AG08396 (cell line): ENCODE data around the gene NLRC3.
"Not testable (repeated sequence)": the region's sequence is repeated elsewhere in the genome, so short reads cannot be mapped to it uniquely, and the experiment has no call there.

Source experiments
- DNase-seq: peaks from one replicate; pipeline ENCODE4 v3.0.0; 2012; ENCODE audit warnings: low spot score, mixed read lengths

Gene NLRC3

DNA sequence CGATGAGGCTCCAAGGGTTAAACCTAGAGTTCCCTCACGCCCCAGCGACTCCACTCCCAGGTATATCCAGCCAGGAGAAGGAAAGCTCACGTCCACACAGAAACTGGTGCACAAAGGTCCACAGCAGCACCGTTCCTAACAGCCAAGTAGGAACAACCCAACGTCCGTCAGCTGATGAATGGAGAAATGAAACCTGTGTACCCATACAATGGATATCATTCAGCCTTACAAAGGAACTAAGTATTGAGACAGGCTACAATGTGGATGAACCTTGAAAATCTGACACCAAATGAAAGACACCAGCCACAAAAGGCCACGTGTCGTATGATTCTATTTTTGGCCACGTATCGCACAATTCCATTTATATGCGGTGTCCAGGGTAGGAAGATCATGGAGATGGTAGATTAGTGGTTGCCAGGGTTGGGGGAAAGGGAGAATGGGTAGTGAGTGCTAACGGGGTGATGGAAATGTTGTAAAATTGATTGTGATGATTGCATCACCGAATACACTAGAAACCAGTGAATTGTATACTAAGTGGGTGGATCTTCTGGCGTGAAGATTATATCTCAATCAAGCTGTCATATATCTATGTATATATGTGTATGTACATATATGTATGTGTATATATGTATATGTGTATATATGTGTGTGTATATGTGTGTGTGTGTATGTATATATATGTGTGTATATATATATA is 30.1 kb downstream of the NLRC3 start:
- no peak for DNase-seq

DNA sequence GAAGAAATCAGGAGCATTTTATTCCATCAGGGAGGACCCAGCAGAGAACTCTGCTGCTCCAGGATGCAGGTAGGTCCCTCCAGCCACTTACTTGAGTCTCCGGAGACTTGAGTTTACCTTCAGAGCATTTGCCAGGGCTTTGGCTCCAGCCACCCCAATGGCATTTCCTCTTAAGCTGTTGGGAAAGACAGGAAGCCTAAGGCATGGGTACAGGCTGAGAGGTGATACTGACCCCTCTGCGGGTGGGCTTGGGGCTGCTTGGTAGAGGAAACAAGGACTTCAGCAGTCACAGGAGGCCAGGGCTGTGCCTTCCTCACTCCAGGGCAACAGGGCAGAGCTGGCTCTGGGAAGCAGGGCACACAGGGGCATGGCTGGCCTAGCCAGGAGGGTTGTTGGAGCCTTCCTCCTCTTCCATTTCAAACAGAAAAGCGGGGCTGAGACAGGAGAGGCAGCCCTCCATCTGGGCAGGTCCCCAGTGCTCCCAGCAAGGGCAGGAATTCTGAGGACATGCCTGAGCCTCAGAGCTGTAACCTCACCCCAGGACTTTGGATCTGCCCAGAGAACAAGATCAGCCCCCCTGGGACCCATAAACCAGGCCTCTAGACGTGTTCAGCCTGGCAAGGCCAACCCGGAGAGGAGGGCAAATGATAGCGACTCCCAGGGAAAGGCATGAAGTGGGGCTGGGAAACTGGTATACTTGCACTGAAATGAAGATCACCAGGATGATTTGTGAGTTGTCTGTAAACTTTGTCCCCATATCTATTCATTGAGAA is 34.4 kb downstream of the NLRC3 start:
- DNase-seq: no peak

DNA sequence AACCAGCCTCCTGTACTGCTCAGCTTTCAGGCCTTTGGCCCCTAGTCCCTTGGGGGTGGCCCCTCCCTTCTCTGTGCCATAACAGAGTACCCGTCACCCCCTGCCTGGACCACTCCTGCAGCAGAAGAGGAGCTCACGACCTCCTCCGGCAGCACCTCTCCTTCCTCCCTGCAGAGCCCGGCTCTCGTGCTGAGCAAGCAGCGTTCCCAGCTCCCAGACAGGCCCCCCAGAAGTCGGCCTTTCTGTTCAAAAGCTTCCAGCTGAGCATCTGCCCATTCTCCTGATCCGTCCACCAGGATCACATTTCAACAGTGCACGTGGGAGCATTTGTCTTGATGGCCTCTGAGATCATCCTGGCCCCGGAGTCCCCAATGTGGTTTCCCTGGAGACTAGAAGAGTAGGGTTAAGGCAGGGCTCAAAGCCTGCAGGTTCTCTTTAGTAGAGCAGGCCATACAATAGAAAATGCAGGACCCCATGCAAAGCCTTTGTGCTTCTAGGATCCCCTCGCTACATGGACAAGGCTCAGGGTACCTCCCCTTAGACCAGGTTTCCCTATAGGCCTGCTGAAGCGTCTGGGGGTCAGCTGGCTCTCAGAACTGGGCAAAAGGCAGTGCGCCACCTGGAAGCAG is 35.6 kb downstream of the NLRC3 start:
- DNase-seq: no peak

DNA sequence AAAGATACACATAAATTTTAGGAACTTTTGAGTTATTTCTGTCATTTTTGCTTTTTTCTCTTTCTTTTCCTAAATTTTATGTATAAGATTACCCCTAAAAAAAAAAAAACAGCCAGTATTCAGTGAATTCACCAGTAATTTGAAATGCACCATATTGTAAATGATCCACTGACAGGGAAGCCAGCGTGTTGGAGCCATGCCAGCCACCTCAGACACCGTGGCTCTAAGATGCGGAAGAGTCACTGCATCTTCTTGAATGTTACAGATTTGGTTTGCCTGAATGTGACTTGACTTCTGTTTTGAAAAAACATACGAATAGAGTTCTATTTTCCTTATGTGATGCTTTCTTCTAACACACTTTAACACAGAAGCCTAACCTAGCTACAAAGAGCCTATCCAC is 39.0 kb downstream of the NLRC3 start:
- DNase-seq: no peak

DNA sequence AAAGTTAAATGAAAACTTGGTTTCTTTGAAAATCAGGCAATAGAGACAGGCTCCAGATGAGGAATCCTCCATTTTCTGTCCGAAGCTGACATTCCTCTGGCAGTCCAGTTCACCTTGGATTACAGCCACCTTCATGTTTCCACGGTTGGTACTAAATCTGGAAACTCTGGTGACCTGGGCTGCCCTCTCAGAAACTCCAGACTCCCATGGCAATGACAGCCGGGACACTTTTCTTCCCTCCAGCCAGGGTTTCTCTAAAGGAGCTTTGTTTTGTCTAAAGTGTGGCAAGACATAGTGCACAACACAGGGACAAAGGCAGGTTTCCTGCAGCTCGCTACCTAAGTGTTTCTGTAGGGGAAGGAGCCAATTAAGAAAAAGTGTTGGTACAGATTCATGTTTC is 40.4 kb downstream of the NLRC3 start:
- peak; percentile 43 for DNase-seq

DNA sequence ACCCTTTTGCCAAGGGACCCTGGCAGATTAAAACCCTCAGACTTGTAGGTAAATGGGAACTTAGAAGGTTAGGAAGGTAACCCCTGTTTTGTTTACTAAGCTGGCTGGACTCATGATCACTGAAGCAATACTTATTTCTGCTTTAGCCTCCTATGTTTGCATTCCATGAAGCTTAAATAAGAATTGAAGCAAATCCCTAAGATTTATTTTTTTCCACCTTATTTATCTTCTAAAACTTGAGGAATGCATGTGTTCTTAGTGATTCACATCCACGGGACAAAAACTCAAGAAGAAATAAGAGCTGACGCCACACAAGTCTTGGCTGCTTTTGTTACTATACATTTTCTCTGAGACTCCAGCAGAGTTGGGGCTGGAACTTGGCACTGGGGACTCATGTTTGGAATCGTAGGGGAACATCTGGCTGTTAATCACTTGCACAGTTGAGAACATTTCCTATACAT is 40.9 kb downstream of the NLRC3 start:
- DNase-seq: peak; percentile 61

DNA sequence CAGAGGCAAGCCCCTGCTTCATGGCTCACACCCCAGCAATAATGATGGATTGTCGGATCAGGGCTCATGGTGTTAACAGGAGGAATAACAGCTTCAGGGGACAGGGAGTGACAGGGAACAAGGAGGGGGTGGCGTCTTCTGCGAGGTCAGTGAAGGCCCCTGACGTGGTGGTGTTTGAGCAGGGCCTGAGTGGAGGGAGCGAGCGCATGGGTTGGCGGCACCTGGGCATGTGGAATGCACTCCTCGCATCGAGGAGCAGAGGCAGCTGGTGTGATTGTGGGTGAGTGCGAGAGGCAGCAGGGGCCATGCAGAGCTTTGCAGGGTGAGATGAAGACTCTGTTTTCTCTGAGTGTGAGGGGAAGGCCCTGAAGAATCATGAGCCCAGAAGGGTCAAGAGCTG is 43.1 kb downstream of the NLRC3 start:
- no peak for DNase-seq

DNA sequence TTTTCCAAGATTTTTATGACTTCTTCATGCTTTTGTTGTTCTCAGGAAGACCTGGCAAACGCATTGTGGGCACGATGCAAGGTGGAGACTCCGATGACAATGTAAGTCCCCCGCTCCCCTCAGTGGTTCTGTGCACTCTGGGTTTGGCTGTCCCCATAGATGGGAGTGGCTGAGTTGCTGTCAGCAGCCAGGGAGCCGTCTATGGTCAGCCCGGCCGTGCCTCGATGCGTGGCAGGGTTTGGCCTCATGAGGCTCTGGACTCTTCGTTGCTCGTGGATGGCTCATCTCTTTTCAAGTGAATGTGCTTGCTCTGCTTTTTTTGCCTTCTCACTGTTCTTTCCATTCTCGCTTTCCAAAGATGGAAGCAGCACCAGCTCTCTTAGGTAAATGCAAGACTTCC is 44.5 kb downstream of the NLRC3 start:
- DNase-seq: no peak

DNA sequence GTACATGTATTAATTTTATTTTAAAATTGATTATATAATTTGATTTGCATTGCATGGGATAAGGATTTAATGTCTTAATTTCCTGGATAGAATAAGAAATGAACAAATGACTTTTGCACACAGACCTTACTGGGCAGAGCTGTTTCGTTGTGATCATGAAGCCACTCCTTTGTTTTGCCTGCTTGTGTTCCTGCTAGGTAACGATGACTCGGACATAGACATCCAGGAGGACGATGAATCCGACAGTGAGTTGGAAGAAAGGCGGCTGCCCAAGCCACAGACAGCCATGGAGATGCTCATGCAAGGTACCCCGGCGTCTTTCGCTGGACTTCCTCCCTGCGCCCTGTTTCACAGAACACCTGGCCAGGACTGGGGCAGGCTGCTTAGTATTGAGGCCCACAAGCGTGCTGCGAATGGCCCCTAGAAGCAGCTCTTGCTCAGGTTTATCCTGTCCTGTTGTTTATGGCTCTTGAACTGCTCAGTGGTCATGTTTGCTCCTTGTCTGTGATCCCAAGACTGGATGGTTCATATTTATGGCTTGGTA is 46.8 kb downstream of the NLRC3 start:
- DNase-seq: no peak

DNA sequence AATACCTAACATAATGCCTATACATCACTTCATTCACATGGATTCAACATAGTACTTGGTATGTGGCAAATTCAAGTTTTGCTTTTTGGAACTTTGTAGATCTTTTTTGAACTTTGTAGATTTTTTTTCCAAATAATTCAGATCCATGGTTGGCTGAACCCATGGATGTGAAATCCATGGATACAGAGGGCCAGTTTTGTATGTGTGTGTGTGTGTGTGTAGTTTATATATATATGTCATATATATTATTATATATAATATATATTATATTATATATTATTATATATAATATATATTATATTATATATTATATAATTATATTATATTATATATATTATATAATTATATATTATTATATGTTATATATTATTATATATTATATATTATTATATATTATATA is 48.0 kb downstream of the NLRC3 start:
- no peak for DNase-seq

DNA sequence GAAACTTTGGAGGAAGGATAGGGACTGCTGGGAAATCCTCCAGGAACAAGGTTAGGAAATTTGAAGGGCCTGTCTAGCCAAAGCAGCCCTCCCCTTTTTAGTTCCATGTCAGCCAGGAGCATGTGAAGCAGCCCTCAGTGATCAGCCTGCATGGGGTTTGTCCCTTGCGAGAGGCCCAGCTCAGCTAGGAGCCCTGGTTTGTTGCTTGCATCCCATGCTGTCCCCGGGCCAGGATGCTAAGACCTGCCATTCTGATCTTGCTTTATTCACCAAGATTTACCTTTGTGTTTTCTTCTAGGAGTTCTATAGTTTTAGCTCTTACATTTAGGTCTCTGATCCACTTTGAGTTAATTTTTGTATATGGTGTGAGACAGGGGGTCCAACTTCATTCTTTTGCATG is 48.8 kb downstream of the NLRC3 start:
- DNase-seq: no peak

DNA sequence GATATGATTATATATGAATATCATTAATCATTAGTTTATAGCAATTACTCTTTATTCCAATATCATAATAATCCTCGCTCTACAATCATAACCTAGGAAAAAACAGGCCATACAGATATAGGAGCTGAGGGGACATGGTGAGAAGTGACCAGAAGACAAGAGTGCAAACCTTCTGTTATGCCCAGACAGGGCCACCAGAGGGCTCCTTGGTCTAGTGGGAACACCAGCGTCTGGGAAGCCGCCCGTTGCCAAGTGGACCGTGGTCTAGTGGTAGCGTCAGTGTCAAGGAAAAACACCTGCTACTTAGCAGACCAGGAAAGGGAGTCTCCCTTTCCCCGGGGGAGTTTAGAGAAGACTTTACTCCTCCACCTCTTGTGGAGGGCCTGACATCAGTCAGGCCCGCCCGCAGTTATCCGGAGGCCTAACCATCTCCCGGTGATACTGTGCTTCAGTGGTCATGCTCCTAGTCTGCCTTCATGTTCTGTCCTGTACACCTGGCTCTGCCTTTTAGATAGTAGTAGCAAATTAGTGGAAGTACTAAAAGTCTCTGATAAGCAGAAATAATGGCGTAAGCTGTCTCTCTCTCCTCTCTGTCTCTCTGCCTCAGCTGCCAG is 49.9 kb downstream of the NLRC3 start:
- not testable (repeated sequence) for DNase-seq

DNA sequence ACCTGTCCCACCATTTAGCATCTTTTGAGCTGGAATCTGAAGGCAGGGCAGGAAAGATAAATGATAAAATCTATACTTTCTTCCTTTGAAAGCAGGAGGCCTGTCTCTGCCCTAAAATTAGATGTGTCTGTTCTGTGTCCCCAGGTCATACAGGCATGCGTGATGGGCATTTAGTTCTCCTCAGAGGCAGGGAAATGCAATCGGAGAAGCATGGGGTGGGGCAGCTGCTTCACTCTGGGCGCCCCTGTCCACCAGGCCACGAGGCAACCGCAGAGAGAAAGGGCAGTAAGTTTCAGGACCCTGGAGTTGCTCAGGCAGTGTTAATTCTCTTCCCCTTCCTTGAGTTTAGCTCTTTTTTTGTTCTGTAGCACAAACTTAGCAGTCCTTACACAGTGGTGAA is 51.3 kb downstream of the NLRC3 start:
- DNase-seq: no peak

DNA sequence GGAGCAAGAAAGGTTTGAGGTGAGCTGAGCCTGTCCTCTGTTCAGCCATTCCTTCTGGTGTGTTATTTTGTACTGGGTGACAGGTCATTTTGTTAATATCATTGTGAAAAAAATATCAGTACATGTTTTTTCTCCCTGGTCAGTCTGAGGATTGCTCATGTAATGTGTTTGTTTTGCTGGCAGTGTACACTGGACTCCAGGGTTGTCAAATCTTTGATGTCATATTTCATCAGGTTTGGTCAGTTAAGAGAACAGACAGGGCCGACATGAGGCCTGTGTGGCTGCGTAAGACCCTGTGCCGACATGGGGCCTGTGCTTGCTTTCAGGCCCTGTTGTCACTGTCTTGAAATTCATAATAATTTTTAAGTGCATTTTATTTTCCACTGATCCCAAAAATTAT is 53.9 kb downstream of the NLRC3 start:
- no peak for DNase-seq

DNA sequence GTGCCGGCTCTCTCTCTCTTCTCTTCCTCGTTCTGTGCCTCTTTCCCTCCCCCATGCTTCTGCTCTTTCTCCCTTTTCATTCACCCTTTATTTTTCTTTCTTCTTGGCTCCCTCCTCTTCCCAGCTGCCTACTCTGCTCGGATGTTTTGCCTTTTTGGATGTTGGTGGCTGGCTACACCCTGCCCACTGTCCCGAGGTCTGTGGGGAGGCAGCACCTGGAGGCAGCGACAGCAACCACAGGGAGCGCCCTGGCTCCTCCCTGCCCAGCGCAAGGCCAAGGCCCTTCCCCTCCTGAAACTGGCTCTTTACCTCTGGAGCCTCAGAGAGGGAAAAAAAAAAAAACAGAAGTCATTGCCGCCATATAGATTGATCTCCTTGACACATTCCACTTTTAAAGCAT is 56.4 kb downstream of the NLRC3 start:
- DNase-seq: no peak

DNA sequence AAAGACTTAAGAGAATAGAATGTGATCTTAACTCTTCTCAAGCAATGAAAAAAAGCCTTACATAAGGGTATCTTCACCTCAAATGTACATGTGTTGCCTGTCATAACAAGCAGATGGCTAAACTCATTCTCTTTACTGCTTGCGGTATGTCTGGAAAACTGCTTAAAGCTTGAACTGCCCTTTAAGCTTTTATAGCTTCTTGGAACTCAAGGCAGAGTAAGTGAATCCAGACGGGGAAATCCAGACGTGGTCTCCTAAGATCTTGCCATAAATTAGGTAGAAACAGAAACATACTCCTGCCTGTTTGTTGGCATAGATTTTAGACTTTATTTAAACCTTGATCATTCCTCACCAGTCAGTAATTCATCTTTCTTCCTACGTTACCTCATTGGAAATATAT is 56.8 kb downstream of the NLRC3 start:
- no peak for DNase-seq

DNA sequence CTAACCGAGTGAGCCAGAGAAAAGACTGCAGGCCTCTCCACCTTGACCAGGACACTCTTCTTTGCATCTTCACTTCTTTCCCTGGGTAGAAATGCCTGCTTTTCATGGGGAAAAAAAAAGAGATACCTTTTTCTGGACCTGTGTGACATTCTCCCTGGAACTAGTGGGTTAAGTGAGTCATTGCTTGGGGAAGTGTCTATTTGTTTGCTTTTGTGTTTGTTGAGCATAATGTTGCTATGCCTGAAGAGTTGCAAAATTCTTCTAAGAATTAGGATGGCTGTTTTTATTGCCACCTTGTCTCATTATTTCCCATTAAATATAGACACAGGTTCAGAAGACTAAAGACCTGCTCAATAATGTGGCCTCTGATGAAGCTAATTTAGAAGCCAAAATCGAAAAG is 57.6 kb downstream of the NLRC3 start:
- no peak for DNase-seq

DNA sequence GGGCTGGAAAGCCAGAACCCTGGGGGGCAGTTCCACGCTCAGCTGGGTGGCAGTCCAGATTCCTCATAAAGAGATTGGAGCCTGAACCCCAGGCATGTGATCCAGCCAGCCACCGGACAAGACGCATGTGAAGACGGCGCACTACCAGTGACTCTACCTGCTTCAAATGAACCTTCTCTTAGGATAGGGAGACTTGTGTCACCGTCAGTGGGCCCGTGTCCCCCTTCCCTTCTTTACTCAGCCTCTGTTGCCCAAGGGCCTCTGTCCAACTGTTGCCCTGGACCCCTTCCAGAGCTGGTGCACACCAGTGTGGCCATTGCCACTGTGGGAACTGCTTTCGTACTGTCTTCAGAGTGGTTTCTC is 58.2 kb downstream of the NLRC3 start:
- no peak for DNase-seq

DNA sequence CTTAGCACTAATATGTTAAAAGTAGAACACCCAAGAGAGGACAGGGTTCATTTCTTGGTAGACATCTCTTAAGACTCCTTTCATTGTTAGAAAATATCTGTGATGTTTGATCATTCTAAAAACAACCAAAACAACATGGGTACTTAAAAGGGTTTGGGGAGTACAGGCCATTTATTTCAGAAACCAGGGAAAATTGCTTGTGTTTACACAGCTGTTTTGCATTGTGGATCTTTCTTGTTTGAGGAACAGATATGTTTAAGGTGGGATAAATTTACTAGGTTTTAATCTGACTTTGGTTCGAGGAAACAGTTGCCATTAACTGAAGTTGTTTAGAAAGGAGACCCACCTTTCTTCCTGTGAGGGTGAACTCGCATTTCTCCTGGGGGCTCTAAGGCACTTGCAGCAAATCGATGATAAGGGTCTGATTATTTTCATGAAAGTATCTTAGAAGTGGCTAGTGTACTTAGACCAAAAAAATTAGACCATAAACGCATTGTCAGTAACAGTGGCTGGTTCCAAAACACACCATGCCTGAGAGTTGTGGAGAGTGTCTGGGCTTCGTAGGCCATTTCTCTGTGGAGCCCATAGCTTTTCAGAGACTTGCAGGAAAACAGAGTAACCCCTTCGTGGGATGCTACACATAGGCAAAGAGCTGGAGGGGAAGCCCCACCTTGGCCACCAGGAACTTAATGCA is 58.8 kb downstream of the NLRC3 start:
- no peak for DNase-seq

DNA sequence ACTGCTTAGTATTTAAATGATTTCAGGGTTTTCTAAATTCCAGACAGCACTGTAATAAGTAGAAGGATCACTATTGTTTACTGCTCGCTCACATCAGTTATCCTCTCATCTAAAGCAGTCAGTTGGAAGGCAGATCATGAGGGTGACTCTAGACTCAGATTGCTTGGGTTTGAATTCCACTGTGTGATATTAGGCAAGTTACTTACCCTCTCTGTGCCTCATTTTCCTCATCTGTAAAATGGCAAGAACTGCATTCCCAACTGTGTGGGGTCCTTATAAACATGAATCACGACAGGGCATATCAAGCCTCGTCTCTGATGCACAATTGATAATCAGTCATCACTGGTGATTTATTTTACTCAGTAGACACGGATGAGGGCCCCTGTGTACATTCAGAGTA is 61.3 kb downstream of the NLRC3 start:
- DNase-seq: no peak

DNA sequence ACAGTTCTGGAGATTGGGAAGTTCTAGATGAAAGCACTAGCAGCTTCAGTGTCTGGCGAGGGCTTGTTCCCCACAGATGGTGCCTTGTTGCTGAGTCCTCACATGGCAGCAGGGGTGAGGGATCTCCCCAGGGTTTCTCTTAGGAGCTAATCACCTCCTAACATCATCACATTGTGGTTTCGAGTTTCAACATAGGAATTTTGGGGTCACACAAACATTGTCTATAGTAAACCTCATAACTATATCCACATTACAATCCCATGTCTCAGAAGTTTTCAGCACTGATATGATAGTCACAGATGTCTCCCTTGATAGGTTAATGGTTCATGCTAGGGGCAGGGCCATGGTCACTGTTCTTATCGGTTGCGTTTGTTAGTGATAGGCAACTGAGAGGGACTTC is 62.6 kb downstream of the NLRC3 start:
- peak; percentile 37 for DNase-seq
